Mucosa of rectum (tissue), 2 donors: Measurements from ENCODE around the gene JAKMIP1.
"Not testable (repeated sequence)": the region's sequence is repeated elsewhere in the genome, so short reads cannot be mapped to it uniquely, and the experiment has no call there.

Experiments used
- H3K27ac ChIP-seq, 2 donors: one replicate each; pipeline ENCODE4 v1.7.0; 2013; ENCODE audit warnings: inconsistent platforms in 2 of 2, low read depth in 2 of 2, low read length in 2 of 2
- H3K27me3 ChIP-seq, 2 donors: one replicate each; pipeline ENCODE4 v1.7.0; 2013; ENCODE audit warnings: low read length in 2 of 2; ENCODE audit not compliant: control insufficient read depth in 2 of 2, insufficient read depth in 2 of 2
- H3K36me3 ChIP-seq, 2 donors: one replicate each; pipeline ENCODE4 v1.7.0; 2013; ENCODE audit warnings: low read length in 2 of 2; ENCODE audit not compliant: control insufficient read depth in 2 of 2, insufficient read depth in 2 of 2
- H3K4me1 ChIP-seq, 2 donors: one replicate each; pipeline ENCODE4 v1.7.0; 2013; ENCODE audit warnings: low read length in 2 of 2, mild to moderate bottlenecking in 1 of 2; ENCODE audit not compliant: control insufficient read depth in 2 of 2, insufficient read depth in 2 of 2
- H3K4me3 ChIP-seq, 2 donors: one replicate each; pipeline ENCODE4 v1.7.0; 2013; ENCODE audit warnings: low read length in 2 of 2
- H3K9ac ChIP-seq, 2 donors: one replicate each; pipeline ENCODE4 v1.7.0; 2013; ENCODE audit warnings: low read length in 2 of 2, low read depth in 1 of 2, mild to moderate bottlenecking in 1 of 2
- H3K9me3 ChIP-seq, 2 donors: one replicate each; pipeline ENCODE4 v1.7.0; 2013; ENCODE audit warnings: low read length in 2 of 2; ENCODE audit not compliant: control insufficient read depth in 2 of 2
- donor health status: healthy.
- donor health status: Normal muscosa, but diverticular disease.

The JAKMIP1 gene

DNA sequence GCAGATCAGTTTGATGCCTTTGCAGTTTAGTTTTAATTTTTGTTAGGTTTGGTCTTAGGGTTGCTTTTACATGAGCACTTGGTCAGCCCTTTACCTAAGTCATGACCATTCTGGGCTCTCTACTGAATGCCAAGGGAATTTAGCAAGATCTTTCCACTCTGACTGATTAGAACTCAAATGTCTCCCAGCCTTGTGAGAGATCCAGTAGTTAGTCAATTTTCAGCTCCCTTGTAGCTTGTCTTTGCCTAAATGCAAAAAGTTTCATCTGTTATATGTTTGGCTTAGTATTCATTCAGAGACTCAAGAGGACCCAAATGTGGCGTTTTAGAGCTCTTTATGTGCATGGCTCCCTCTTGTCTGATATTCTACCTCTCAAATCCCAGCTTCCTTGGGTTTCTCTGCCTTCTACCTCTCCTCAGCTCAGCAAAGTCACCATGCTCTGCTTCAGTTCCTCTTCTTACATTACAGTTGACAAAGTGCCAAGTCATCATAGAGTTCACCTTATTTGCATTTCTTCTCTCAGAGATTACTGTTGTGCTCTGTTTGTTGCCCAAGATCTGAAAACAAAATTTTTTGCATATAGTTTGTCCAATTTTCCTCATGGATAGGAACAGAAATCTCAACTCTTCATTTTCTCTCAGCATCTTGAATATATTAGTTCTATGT, 17.5 kb upstream of the JAKMIP1 start:
- H3K9me3 ChIP-seq: peaks cover 3% of the 10 kb centered on the region in 2 donors
- peaks cover 4 to 19% of the 10 kb centered on the region in 2 donors for H3K27me3 ChIP-seq

DNA sequence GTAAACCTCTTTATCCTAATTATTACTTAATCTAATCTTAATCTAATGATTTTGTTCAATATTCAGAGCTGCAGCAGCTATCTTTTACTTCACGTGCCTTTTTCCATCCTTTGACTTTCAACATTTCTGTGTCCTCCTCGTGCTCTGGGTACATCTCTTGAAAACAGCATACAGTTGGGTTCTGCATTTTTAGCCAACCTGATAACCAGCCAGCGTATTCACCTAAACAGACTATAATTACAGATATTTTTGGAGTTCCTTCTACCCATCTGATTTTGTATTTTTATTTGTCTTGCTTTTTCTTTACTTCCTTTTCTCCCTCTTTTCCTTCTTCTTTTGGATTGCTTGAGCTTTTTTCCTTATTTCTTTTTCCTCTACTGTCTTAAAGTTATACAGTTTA, 16.2 kb upstream of the JAKMIP1 start:
- H3K27me3 ChIP-seq: peaks cover 4 to 15% of the 10 kb centered on the region in 2 donors
- no peak overlapping the region for H3K27ac ChIP-seq
- H3K9me3 ChIP-seq: no peaks in the 10 kb centered on the region
- no peak overlapping the region for H3K9ac ChIP-seq
- no peak overlapping the region for H3K4me3 ChIP-seq
- no peaks in the 10 kb centered on the region for H3K4me1 ChIP-seq
- H3K36me3 ChIP-seq: no peaks in the 10 kb centered on the region

More for the DNA sequence above, 17.5 kb upstream of the JAKMIP1 start:
- Histone ChIP-seq H3K36me3 (no peaks in the 10 kb centered on the region), H3K9ac (no peak overlapping the region), H3K4me1 (no peaks in the 10 kb centered on the region), H3K27ac (no peak overlapping the region), H3K4me3 (no peak overlapping the region)

DNA sequence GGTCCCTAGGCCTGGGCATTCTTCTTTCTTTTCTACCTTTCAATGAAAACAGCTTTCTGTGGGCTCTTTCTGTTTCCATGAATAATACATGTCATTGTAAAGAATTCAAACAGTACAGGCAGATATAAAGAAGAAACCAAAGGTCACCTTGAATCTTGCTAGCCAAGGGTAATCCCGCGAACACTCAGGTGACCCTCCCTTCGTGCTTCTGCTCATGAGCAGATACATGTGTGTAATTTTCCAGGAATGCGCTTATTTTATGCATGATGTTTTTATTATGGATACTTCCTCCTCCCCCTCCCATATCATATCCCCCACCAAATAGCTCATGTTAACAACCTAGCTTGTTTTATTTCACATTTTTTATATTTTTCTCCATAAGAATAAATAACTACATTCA, 9.6 kb upstream of the JAKMIP1 start:
- H3K9me3 ChIP-seq: no peaks in the 10 kb centered on the region
- H3K27ac ChIP-seq: no peak overlapping the region
- no peak overlapping the region for H3K9ac ChIP-seq
- no peak overlapping the region for H3K4me3 ChIP-seq
- H3K4me1 ChIP-seq: no peaks in the 10 kb centered on the region
- H3K27me3 ChIP-seq: peaks cover 0 to 5% of the 10 kb centered on the region in 2 donors
- H3K36me3 ChIP-seq: no peaks in the 10 kb centered on the region

DNA sequence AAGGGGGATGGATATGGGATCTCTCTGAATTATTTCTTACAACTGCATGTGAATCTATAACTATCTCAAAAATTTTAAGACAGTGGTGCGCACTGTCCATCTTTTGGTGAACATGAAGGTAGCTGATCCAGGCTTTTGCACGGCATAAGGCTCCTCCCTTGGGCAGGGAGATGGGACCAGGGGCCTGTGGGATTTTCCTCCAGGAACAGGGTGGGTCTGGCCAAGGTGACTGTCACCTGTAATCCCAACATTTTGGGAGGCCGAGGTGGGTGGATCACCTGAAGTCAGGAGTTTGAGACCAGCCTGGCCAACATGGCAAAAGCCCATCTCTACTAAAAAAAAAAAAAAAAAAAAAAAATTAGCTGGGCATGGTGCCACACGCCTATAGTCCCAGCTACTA, 8.9 kb upstream of the JAKMIP1 start:
- H3K27me3 ChIP-seq, H3K9ac ChIP-seq, H3K36me3 ChIP-seq, H3K9me3 ChIP-seq, H3K4me3 ChIP-seq, H3K4me1 ChIP-seq, H3K27ac ChIP-seq: not testable (repeated sequence)

DNA sequence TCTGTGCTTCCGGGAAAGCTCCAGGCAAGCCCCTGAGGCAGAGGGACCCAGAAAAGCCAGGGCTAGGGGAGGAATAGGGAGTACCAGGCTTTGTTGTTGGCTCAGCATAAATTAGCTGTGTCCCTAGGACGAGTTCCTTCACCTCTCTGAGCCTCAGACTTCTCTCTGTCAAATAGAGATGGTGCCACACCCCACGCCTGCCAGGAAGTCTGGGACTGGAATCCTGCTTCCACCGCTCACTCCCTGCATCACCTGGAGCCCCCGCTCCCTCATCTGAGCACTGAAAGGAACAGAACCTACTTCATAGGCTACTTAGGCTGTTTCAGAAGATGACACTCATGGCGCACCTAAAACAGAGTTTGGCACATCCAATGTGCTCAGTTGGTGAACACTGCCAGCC, 8.1 kb upstream of the JAKMIP1 start:
- no peaks in the 10 kb centered on the region for H3K36me3 ChIP-seq
- peaks cover 0 to 7% of the 10 kb centered on the region in 2 donors for H3K27me3 ChIP-seq
- H3K4me1 ChIP-seq: no peaks in the 10 kb centered on the region
- H3K4me3 ChIP-seq: no peak overlapping the region
- H3K9me3 ChIP-seq: no peaks in the 10 kb centered on the region
- no peak overlapping the region for H3K27ac ChIP-seq
- no peak overlapping the region for H3K9ac ChIP-seq

DNA sequence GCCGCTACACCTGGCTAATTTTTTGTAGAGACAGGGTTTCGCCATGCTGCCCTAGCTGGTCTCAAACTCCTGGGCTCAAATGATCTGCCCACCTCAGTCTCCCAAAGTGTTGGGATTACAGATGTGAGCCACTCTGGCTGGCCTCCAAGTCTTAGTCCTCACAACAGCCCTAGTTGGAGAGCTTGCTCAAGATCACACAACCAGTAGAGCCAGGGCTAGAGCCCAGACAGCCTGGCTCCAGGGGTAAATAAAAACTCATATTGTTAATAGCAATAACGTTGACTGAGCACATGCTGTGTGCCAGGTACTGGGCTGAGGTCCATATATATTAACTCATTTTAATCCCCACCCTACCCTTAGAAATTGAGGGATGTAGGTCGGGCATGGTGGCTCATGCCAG, 7.3 kb upstream of the JAKMIP1 start:
- no peak overlapping the region for H3K4me3 ChIP-seq
- no peaks in the 10 kb centered on the region for H3K36me3 ChIP-seq
- H3K9me3 ChIP-seq: no peaks in the 10 kb centered on the region
- no peaks in the 10 kb centered on the region for H3K4me1 ChIP-seq
- no peak overlapping the region for H3K9ac ChIP-seq
- H3K27me3 ChIP-seq: peaks cover 0 to 7% of the 10 kb centered on the region in 2 donors
- no peak overlapping the region for H3K27ac ChIP-seq

DNA sequence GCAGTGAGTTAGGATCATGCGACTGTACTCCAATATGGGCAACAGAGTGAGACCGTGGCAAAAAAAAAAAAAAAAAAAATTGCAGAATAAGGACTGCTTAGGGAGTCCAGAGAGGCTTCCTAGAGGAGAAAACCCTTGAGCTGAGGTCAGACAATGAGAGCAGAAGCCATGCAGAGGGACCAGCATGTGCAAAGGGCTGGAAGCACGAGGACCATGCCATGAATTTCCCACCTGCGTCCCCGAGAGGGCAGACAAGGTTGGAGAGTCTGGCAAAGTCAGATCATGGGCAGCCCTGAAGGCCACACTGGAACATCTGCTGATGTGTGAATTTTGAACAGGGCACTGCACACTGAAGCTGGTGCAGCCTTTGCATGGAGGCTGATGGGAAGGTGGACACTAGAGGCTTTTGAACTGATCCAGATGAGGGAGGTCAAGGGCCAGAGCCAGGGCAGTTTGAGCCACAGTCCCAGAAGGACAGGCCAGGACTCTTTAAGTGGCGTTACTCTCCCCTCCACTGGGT, 6.5 kb upstream of the JAKMIP1 start:
- Histone ChIP-seq H3K9me3 (no peaks in the 10 kb centered on the region), H3K27me3 (peaks cover 0 to 7% of the 10 kb centered on the region in 2 donors), H3K4me3 (no peak overlapping the region), H3K36me3 (no peaks in the 10 kb centered on the region), H3K9ac (no peak overlapping the region), H3K27ac (no peak overlapping the region), H3K4me1 (no peaks in the 10 kb centered on the region)

DNA sequence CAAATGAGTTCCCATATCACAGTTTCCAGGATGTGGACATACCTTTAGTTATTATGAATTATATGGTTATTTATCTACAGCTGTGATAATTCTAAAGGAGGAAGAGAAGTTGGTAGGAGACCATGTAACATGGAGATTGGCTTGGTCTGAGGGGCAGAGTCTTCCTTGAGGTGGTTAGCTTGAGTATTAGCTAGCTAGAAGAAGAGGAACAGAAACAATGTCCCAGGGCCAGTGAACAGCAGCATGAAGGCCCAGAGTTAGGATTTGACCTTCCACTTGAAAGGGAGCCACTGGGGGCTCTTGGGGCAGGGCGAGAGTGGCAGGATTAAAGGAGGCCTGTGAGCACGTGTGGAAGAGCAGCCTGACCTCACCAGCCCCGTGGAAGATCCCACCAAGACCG, 5.6 kb upstream of the JAKMIP1 start:
- Histone ChIP-seq H3K36me3 (no peaks in the 10 kb centered on the region), H3K9me3 (peaks cover 0 to 3% of the 10 kb centered on the region in 2 donors), H3K27ac (no peak overlapping the region), H3K9ac (no peak overlapping the region), H3K27me3 (peaks cover 0 to 12% of the 10 kb centered on the region in 2 donors), H3K4me3 (no peak overlapping the region), H3K4me1 (no peaks in the 10 kb centered on the region)

DNA sequence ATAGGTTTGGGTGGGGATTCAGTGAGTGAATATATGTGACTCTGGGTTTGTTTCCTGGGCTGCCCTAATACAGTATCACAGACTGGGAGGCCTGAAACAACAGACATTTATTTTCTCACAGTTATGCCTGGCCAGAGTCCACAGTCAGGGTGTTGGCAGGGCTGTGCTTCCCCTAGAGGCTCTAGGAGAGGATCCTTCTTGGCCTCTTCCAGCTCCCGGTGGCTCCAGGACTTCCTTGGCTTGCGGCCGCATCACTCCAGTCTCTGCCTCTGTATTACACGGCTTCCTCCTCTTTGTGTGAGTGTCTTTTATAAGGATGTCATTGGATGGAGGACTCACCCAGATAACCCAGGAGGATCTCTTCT, 5.2 kb upstream of the JAKMIP1 start:
- H3K4me1 ChIP-seq: no peaks in the 10 kb centered on the region
- peaks cover 0 to 15% of the 10 kb centered on the region in 2 donors for H3K27me3 ChIP-seq
- H3K27ac ChIP-seq: no peak overlapping the region
- peaks cover 0 to 3% of the 10 kb centered on the region in 2 donors for H3K9me3 ChIP-seq
- no peak overlapping the region for H3K4me3 ChIP-seq
- no peak overlapping the region for H3K9ac ChIP-seq
- H3K36me3 ChIP-seq: no peaks in the 10 kb centered on the region

DNA sequence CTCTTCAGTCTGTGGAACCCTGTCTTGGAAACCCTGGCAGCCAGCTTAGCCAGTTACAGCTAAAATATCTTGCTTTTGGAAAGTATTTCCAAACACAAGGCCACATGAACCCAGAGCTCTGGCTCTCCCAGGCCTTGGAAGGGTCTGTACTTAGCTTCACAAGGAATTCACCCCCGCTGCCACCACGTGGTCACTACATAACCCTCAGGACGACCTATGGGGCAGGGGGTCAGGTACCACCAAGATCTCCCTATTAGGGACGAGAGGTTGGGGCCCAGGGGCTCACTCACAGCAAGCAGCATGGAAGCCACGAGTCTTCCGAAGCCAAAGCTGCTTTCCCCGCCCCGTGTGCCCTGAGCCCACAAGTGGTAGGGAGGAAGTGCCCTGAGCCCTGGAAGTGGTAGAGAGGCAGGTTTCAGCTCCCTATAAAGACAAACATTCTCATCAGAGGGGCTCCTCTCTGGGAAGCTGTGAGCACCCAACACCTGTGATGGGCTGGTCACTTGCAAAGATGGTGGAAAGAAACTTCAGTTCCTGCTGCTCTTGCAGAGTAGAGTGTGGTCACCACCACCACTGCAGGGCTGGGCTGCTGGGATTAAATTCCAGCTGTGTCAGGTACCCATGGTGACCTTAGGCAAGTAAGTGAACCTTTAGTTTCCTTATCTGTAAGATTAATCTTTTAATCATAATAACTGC, 4.7 kb upstream of the JAKMIP1 start:
- no peak overlapping the region for H3K4me3 ChIP-seq
- peaks cover 0 to 15% of the 10 kb centered on the region in 2 donors for H3K27me3 ChIP-seq
- no peaks in the 10 kb centered on the region for H3K4me1 ChIP-seq
- no peak overlapping the region for H3K9ac ChIP-seq
- H3K9me3 ChIP-seq: peaks cover 0 to 3% of the 10 kb centered on the region in 2 donors
- no peak overlapping the region for H3K27ac ChIP-seq
- no peaks in the 10 kb centered on the region for H3K36me3 ChIP-seq
